GM21717 (cell line): ENCODE measurements around the gene MTG1.
"Not testable (repeated sequence)": the region's sequence is repeated elsewhere in the genome, so short reads cannot be mapped to it uniquely, and the experiment has no call there.

Experiments
- ATAC-seq: cut with Tn5 transposase; IDR thresholded peaks from one replicate; pipeline ENCODE4 v1.9.1; 2021; ENCODE audit warnings: mild to moderate bottlenecking, moderate library complexity; ENCODE audit not compliant: unreplicated experiment

The MTG1 gene

DNA sequence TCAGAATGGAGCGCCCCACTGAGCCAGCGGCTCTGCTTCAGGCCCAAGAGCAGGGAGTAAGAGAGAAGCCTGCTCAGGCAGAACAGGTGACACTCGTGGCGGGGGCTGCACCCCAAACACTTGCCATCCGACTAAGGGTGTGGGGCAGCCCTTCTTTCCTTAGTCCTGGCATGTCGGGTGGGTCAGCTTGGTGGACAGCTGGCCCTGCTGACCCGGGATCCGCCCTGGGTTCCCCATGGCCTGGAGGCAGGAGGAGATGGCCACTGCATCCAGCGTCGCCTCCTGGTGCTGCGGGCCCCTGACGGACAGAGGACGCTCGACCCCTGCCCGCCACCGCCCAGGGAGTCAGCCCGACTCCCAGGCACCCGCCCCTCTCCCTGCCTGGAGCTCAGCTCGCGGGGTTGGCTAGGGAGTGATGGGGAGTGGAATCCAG lies 16.1 kb upstream of the MTG1 start:
- no peak for ATAC-seq

DNA sequence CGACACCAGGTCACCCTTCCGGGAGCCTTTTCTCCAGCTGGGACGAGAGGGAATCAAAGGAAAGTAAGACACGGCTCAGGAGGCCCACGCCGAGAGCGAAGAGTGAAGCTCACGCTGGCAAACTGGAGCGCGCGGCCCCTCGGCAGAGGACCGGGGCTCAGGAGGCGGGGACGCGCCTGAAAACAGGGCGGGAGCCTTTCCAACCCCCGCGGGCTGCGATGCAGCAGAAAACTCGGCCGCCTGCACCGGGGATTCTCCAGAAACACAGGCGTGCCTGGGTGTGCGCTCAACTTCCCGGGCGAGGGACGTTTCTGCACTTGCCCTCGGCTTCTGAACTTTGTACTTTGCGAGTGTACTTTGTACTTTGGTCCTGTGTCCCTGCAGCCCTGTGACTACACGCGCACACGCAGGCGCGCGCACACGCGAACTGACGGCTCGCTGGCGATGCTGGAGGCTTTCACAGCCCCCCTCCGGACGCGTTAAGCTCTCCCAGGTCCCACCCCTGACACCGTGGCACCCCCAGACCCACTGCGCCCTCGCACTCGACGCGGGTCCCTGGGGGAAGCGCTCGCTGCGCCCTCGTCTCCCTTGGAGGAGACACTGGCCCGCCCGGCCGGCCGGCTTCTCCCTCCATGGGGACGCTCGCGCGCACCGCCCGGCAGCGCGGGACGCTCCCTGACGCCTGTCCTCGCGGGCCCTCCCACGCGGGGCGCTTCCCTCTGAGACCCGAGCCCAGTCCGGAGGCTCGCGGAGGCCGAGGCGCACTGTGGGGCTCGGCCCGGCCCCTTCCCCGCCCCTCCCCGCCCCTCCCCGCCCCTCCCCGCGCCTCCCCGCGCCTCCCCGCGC lies 15.5 kb upstream of the MTG1 start:
- ATAC-seq, result peak; percentile 35

DNA sequence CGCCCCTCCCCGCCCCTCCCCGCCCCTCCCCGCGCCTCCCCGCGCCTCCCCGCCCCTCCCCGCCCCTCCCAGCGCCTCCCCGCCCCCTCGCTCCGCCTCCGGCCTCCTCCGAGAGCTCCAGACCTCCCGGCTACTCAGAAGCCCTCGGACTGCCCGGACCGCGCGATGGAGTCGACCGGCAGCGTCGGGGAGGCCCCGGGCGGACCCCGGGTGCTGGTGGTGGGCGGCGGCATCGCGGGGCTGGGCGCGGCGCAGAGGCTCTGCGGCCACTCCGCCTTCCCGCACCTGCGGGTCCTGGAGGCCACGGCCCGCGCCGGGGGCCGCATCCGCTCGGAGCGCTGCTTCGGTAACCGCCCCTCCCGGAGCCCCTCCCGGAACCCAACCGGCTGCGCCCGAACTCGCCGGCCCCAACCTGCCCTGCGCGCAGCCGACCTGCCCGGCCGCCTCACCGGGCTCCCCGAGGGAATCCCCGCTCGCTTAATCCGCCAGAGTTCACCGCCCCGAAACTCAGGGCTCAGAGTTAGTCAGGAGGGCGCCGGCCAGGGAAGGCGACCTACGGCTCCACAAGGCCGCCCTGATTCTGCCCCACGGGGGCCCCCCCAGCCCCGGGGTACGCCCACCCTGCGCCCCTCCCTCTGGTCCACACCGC lies 14.7 kb upstream of the MTG1 start, which contains the start of gene PAOX:
Gene PAOX (plus strand): TSS at position 111 of the 649 bp plus-strand sequence. CDS start 55 bp downstream, at position 166.
- peak; percentile 57 for ATAC-seq

DNA sequence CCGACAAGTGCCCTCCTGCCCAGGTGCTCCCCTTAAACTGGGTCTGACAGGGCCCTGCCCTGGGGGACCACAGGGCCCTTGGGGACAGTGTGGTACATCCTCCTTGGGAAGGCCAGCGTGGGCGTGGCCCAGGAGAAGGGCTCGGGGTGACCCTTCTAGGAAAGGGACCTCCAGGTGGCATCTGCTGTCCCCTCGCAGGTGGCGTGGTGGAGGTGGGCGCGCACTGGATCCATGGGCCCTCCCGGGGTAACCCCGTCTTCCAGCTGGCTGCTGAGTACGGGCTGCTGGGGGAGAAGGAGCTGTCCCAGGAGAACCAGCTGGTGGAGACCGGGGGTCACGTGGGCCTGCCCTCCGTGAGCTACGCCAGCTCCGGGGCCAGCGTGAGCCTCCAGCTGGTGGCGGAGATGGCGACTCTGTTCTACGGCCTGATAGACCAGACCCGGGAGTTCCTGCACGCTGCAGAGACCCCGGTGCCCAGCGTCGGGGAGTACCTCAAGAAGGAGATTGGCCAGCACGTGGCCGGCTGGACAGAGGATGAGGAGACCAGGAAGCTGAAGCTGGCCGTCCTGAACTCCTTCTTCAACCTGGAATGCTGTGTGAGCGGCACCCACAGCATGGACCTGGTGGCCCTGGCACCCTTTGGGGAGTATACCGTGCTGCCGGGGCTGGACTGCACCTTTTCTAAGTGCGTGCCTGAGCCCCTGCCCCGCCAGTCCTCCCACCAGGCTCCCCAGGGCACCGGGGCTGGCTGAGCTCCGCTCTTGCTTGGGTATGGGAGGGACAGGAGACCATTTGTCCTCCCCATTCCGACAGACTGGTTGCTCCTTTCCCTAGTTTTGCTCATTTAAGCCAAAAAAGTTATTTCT lies 13.9 kb upstream of the MTG1 start:
- ATAC-seq, result peak; percentile 4

DNA sequence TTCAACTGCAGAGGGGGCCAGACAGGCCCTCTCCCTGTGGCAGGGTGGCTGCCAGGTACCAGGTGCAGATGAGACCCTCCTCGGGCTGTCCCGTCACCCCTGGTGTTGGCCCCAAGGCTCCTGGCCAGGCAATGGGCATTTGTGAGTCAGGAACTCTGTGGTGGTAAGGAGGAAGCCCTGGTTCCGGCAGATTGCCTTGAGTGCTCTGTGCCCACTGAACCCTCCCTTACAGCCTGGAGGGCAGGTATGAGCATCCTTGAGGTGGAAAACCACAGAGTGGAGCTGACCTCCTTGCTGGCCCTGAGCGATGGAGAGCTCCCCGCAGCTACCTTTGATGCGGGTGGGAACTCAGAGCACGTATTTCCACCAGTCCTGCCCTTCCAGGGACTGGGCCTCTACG lies 12.9 kb upstream of the MTG1 start:
- no peak for ATAC-seq

DNA sequence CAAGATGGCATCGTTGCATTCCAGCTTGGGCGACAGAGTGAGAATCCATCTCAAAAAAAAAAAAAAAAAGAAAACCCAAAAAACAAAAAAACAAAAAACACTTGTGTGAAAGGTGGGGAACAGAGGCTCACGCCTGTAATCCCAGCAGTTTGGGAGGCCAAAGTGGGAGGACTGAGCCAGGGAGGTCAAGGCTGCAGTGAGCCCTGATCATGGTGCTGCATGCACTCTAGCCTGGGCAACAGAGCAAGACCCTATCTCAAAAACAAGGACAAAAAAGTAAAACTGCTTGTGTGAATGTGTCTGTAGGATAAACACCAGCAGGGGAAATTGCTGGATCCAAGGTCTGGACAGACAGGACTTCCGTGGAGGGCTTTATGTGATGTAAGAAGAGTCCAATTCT lies 10.4 kb upstream of the MTG1 start:
- ATAC-seq, result no peak

DNA sequence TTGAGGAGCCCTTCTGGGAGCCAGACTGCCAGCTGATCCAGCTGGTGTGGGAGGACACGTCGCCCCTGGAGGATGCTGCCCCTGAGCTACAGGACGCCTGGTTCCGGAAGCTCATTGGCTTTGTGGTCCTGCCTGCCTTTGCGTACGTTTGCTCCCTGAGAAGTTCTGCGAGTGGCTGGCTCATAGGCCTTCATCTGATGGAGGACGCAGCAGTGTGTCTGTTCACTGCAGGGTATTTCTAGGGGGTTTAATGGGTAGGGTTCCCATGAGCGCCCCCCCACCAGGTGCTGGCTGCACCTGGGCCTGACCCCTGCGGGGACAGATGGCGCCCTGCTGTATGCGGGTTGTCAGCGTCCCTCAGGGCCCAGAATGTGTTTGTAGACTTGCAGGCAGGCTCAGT lies 9.9 kb upstream of the MTG1 start:
- no peak for ATAC-seq

DNA sequence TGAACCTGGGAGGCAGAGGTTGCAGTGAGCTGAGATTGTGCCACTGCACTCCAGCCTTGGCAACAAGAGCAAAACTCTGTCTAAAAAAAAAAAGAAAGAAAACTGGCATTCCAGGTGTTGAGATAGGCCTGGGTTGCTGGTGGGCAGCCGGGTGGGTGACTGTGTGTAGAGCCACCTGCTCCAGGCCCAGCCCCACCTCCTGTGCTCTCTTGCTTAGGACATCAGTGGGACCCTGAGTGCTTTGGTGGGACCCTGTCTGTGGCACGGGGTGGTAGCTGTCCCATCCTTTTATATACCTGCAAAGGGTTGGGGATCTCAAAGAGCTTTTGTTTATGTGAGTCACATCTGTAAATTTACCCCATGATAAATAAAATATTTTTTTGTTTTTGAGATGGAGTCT lies 8.7 kb upstream of the MTG1 start:
- ATAC-seq, result no peak

DNA sequence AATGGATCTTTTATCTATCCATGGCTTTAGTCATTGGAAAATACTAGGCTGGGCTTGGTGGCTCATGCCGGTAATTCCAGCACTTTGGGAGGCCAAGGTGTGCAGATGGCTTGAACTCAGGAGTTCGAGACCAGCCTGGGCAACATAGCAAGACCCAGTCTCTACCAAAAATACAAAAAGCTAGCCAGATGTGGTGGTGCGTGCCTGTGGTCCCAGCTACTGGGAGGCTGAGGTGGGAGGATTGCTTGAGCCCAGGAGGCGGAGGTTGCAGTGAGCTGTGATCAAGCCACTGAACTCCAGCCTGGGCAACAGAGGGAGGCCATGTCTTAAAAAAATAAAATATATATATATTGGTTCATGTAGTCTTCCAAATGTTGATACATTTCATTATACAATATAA lies 7.0 kb upstream of the MTG1 start:
- not testable (repeated sequence) for ATAC-seq

DNA sequence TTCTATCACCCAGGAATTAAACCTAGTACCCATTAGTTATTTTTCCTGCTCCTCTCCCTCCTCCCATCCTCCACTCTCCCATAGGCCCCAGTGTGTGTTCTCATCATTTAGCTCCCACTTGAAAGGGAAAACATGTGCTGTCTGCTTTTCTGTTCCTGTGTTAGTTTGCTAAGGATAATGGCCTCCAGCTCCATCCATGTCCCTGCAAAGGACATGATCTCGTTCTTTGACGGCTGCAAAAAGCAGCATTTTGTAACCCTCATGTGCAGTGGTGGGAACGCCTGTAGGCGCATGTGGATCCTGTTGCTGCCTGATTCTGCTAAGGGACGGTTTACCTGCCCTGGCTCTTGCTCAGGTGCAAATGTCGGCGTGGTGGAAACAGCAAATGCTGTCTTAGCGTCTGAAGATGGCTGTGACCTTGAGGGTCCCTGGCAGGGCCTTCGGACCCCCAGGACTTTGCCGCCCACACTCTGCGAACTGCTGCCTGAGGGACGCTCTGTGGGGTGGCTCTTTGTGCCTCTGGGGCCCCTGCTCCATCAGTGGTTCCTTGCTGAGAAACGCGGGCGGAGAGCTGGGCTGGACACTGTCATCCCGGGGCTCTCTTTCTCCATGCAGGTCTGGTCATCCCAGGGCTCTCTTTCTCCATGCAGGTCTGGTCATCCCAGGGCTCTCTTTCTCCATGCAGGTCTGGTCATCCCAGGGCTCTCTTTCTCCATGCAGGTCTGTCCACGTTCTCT lies 5.6 kb upstream of the MTG1 start:
- no peak for ATAC-seq

DNA sequence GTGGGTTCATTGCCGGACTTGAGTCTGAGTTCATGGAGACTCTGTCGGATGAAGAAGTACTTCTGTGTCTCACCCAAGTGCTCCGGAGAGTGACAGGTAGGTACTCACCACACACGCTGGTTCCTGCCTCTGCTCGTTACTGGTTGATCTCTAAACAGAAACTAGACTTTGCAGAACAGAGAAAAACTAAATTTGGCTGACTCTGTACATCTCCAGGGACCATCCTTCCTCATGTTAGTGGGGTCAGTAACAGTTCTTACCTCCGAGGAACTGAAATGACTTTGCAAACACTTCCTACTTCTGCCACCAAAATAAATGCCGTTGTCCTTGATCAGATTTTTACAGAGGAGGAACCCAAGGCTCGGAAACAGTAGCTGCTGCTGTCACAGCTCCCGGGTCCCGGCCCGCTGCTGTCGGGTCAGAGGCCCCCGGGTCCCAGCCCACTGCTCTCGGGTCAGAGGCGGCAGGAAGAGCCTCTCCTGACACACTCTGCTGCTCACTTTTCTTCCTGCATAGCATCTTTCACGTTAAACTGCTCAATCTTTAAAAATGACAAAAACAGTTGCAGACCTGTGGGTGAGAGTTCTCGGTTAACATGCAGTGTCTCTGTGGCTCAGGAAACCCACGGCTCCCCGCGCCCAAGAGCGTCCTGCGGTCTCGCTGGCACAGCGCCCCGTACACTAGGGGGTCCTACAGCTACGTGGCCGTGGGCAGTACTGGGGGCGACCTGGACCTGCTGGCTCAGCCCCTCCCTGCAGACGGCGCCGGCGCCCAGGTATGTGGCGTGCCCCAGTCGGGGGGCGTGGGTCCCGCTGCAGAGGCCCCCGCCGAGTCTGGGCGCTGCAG lies 4.8 kb upstream of the MTG1 start:
- ATAC-seq, result peak; percentile 83

DNA sequence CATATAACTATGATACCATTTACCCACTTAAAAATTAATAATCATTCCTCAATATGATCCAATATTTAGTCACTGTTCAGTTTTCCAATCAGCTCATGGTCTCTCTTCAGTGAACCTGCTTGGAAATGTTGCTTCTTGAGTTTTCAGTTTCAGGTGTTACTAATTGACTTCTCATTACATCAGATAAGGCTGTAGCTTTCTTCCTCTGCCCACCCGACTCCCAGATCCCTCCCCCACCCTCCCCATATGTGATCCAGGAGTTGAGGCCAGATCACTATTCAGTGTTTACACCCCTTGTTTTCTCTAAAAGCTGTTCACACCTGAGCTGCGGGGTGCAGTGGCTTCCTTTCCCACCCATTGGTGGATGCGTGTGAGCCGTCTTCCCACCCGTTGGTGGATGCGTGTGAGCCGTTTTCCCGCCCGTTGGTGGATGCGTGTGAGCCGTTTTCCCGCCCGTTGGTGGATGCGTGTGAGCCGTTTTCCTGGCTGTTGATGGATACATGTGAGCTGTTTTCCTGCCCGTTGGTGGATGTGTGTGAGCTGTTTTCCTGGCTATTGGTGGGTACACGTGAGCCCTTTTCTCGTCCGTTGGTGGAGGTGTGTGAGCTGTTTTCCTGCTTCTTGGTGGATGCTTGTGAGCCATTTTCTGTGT lies 3.2 kb upstream of the MTG1 start:
- ATAC-seq, result no peak

DNA sequence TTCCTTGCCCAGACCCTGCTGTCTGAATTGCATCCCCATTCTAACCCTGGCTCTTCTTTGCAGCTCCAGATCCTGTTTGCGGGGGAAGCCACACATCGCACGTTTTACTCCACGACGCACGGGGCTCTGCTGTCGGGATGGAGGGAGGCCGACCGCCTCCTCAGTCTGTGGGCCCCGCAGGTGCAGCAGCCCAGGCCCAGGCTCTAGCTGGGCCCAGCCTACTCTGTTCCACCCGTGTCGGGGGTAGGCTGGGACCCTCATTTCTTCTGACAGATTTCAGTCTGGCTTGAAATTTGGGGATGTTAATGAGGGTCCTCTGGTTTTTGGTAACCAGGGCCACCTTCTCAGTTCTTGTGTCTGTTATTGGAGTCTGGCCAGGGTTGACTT lies 2.7 kb upstream of the MTG1 start:
- ATAC-seq, result no peak

DNA sequence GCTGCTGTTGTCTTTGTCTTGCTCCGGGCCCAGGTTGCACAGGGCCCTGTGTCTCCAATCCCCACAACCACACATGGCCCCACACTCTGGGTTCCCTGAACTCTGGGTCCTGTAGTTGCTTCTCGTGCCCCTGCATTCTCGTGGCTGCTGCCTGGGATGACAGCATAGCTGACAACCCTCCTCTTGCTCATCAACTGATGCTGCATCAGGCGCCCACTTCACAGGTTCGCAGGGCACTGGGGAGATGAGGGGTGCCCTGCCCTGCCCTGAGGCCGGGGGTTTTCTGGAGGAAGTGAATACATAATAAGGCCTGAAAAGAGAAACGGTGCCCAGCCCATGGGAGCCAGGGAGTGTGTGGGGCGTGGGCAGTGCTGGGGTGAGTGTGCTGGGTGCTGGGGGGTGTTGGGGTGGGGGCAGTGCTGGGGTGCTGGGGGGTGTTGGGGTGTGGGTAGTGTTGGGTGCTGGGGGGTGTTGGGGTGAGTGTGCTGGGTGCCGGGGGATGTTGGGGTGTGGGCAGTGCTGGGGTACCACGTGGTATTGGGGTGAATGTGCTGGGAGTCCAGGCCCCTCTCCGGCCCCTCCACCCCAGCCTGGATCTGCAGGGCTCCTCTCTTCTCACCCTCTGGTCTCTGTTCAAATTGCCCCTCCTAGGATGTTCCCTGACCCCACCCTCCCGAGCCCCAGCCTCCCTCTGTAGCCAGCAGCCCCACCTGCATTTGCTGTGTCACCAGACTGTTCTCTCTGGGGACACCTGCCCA lies 2.0 kb upstream of the MTG1 start:
- no peak for ATAC-seq

DNA sequence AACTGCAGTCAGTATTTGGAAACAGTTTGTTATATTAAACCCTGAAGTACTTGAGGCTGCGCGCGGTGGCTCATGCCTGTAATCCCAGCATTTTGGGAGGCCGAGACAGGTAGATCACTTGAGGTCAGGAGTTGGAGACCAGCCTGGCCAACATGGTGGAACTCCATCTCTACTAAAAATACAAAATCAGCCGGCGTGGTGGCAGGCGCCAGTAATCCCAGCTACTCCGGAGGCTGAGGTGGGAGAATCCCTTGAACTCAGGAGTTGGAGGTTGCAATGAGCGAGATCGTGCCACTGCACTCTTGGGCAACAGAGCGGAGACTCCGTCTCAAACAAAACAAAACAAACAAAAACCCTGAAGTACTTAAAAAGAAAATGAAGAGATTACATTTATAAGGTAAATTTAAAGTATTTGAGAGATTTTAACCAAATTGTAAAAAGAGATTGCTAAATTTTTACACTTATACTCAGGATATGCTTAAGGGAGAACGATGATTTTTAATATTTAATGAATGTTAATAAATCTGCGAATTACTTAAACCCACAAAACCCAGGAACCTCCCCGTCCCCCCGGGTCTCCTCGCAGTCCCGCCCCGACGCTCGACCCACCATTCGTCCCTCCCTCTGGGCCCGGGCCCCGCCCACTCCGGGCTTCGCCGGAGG lies 425 bp upstream of the MTG1 start:
- no peak for ATAC-seq

DNA sequence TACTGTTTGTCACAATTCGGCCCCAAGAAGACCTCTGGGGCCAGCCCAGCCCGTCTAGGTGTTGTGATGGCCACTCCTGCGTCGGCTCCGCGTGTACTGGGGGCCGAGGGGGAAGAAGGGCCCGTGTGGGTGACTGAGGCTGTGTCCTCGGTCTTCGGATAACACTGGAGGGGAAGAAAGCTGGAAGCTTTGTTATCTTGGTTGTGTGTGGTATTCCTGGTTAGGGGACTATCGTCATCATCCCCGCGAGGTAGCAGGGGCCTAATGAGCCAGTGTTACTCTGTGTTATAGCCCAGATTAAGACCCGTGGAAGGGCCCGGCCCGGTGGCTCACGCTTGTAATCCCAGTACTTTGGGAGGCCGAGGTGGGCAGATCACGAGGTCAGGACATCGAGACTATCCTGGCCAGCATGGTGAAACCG lies 854 bp downstream of the MTG1 start:
- ATAC-seq, result no peak

DNA sequence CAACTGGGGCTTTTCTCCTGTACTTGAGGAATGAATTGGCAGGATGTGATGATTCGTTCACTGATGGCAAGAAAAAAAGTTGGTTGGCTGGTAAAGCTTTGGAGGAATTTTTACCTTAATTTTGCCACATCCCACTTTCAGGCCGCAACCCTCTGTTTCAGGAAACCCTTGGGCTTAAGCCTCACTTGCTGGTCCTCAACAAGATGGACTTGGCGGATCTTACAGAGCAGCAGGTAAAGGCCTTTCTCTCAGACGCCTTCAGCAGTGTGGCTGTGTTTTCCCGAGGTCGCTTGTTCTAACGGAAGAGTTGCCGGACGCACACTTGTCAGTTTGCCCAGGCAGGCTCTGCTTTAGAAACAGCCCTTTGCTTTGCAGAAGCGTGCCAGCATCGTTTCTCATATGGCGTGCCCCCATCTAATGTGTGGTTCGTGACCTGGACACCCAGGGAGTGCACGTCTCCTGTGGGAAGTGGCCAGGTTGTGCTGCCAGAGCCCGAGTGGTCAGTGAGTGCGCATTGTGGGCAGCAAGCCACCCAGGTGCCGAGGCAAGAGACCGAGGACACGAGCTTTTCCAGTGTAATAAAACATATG lies 2.2 kb downstream of the MTG1 start:
- ATAC-seq, result no peak

DNA sequence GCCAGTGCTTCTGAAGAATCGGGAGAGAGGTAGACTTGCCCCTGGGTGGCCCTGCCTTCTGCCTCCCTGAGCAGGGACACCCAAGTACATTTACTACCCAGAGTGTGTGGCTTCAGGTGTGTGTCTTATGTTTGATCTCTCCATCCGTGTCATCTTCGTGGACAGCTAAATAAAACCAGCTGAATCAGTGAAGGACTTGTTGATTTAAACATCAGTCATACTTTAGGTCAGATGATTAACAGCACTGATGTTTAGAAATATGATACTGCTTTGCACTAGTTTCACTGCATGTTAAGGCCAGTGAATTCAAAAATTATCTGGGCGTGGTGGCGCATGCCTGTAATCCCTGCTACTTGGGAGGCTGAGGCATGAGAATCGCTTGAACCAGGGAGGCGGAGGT lies 4.0 kb downstream of the MTG1 start:
- no peak for ATAC-seq
